Endometrial microvascular endothelial cells (primary cell): ENCODE measurements around the gene AGR2. TPM values are rescaled to one million over a fixed set of nuclear protein-coding genes. Genes with fewer than 3 reads are reported as not detected.
"Not testable (repeated sequence)": the region's sequence is repeated elsewhere in the genome, so short reads cannot be mapped to it uniquely, and the experiment has no call there.

Source experiments
- in situ Hi-C: cut with HindIII; loops from 2 replicates; pipeline ENCODE4 v1.10.0; 2017; ENCODE audit warnings: low sequenced_read_pairs, low pct_unique_long_range_greater_than_20kb; ENCODE audit errors: inconsistent ontology term
- total RNA-seq: library from RNA; depleted of rRNA; stranded (reverse); fragments of >200 nt; gene quantifications from one replicate; pipeline ENCODE4 v1.2.3, GENCODE V29; 2015; ENCODE audit errors: inconsistent ontology term

The AGR2 gene
- total RNA-seq, 1 donor from 2014 or later = not detected

- in situ Hi-C loops = no loop called here
Measured at GRCh38 chr7:16780596-16780995, 24.2 kb downstream of the AGR2 start.

DNA sequence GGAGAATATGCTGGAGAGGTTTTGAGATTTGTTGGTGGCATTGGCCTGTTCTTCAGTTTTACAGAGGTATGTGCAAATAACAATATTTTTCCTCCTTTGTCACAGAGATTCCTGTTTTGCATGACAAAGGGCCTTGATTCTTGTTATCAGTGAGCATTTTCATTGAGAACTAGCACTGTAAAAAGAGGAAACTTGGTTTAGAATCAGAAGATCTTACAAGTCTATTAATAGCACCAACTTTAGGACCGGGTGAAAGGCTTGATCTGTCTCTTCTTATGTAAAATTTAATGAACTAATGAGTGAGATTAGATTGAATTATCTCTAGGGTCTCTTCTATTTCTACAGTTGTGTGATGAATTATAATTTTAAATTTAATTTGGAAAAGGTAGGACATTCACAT, 25.7 kb downstream of the AGR2 start:
- in situ Hi-C loops = no loop called here

DNA sequence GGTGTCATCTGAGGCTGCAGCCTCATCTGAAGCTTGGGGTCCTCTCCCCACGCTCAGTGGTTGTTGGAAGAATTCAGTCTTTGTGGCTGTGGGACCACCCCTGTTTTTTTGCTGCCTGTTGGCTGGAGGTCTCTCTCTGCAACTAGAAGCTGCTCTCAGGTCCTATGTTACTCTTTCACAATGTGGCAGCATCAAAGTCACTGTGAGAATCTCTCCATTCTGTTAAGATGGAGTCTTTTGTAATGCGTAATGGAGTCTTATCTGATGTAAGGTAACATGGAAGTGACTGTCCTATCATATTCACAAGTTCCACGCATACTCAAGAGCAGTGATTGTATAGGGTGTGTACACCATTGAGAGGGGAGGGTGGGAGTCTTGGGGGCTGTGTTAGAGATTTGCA, 26.3 kb downstream of the AGR2 start:
- in situ Hi-C loops = no loop called here

DNA sequence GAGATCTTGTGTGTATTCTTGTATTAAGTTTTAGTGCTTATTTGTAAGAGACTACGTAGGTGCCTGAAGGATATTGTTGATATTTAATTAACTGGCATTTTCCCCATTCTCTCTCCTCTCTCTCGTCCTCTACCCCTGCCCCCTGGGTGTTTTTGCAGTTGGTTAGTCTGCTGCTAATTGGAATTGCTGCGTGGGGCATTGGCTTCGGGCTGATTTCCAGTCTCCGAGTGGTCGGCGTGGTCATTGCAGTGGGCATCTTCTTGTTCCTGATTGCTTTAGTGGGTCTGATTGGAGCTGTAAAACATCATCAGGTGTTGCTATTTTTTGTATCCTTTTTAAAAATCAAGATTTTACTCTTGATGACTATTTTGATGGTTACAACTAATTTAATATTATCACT, 28.7 kb downstream of the AGR2 start:
- in situ Hi-C loops = no loop called here

DNA sequence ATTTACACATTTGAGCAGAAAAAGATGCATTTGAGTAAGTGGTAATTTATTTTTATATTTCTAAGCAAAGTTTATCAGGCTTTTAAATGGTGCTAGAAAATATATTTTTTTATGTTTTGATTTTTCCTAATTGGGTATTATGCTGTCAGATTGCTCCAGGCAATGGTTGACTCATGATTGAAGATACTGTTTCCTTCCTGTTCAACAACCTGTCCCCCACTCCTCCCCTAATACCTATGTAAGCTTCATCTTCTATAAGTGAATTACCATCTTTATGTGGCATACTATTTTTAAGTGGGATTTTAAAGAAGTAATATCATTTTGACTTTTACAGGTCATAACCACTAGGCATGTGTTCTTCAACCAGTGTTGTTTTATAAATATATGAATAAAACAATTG, 29.8 kb downstream of the AGR2 start:
- in situ Hi-C loops = no loop called here

GRCh38 chr7:16774294-16774693, 30.5 kb downstream of the AGR2 start:
- in situ Hi-C loops = no loop called here

GRCh38 chr7:16773884-16774283, 30.9 kb downstream of the AGR2 start:
- in situ Hi-C loops = no loop called here

GRCh38 chr7:16773326-16773725, 31.5 kb downstream of the AGR2 start:
- in situ Hi-C loops = no loop called here

DNA sequence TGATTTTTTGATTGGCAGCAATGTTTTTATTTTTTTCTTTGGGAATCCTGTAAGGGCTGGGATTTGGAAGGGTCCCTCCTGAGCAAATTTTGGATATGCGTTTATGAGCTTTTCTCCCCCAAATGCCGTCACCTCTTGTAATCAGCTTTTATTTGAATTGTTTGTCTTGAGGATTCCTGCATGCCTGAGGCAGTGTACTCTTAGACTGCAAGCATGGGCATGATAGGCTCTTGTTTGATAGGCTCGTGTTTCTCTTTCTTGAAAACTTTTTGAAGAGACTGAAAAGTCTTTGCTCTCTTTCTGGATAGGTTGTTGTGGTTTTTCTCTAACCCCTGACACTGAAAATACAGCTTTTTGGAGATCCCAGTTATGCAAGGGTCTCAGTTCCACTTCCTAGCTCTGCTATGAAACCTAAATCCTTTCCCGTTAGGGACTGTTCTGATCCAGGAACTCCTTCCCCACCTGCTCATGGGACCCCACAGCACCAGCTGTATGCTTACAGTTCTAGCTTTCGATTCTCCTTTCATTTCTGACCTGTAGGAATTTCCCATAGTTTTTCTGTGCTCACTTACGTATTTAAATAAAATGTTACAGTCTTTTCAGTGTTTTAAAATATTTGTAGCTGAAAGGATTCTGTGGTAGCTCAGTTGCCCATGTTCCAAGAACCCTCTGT, 34.0 kb downstream of the AGR2 start:
- in situ Hi-C loops = no loop called here

- in situ Hi-C loops = not testable (repeated sequence)
Measured at GRCh38 chr7:16769994-16770393, 34.8 kb downstream of the AGR2 start.

GRCh38 chr7:16765436-16765859, 39.4 kb downstream of the AGR2 start:
- in situ Hi-C loops = no loop called here

GRCh38 chr7:16764942-16765341, 39.9 kb downstream of the AGR2 start:
- in situ Hi-C loops = no loop called here

GRCh38 chr7:16762177-16762576, 42.6 kb downstream of the AGR2 start:
- in situ Hi-C loops = no loop called here

DNA sequence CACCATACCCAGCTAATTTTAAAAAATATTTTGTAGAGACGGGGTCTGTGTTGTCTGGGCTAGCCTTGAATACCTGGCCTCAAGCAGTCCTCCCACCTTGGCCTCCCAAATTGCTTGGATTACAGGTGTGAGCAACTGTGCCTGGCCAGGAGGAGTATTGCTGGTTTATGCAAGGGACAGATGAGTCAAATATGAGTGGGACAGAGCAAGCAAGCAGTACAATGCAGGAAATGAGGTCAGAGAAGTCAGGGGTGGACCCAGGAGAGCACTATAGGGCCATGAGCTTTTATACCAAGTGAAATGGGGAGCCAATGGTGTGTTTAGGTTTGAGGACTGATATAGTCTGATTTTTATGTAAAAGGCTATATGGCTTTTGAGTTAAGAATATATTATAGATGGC, 45.0 kb downstream of the AGR2 start:
- in situ Hi-C loops = no loop called here

GRCh38 chr7:16758631-16759611, 45.9 kb downstream of the AGR2 start:
- in situ Hi-C loops = no loop called here

DNA sequence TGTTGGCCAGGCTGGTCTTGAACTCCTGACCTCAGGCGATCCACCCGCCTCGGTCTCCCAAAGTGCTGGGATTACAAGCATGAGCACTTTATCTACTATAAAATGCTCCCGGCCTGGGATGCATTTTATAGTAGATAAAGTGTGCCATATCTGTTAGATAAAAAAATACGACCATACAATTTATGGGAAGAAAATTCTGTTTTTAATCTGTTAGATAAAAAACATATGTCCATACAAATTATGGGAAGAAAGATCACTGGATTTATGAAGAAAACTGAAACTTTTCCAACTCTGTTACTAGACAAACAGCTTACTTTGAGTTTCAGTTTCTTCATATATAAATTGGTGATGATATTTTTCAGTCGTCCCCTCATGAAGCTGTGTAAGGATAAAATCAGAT, 46.8 kb downstream of the AGR2 start:
- in situ Hi-C loops = no loop called here

DNA sequence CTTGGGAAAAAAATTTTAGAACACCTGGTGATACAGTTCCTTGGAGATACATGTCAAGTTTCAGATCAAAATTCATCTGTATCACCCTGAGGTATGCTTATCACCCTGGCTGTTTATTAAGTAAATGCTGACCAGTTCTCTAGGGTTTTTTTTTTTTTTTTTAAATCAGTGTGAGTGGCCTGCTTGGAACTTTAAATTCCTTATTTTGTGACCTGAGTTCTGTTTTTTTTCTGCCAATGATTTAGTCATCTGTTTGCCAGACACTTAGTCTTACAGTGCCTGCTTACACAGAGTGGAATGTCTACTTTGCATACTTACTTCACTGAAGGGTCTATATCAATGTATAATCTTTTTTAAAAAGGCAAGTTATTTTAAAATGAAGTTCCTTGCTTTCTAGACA, 49.4 kb downstream of the AGR2 start:
- in situ Hi-C loops = no loop called here

- in situ Hi-C loops = no loop called here
Measured at GRCh38 chr7:16754856-16755317, 49.9 kb downstream of the AGR2 start.

- in situ Hi-C loops = no loop called here
Measured at GRCh38 chr7:16753932-16754855, 50.6 kb downstream of the AGR2 start.
